HL-60 (cell line): Measurements from ENCODE around the gene MCM3AP.

ENCODE experiments used
- CTCF ChIP-seq: IDR thresholded peaks from one replicate; pipeline ENCODE4 v1.5.1; 2011; ENCODE audit warnings: low read length, control low read depth, inconsistent platforms; ENCODE audit not compliant: insufficient read depth
- GABPA ChIP-seq: IDR thresholded peaks from 2 replicates; pipeline ENCODE4 v1.6.1; 2012; ENCODE audit warnings: low read depth
- POLR2AphosphoS5 ChIP-seq: IDR thresholded peaks from 2 replicates; pipeline ENCODE4 v1.6.1; 2012; ENCODE audit warnings: low read depth
- SPI1 ChIP-seq: IDR thresholded peaks from 2 replicates; pipeline ENCODE4 v1.6.1; 2012; ENCODE audit warnings: low read depth, mild to moderate bottlenecking, borderline replicate concordance

- TF ChIP-seq CTCF = no peak
- no peak for TF ChIP-seq POLR2AphosphoS5
- no peak for TF ChIP-seq SPI1
- no peak for TF ChIP-seq GABPA
These were observed 57.5 kb downstream of the MCM3AP start for GRCh38 chr21:46227811-46228344.
